ENCODE results near the gene SFSWAP.

DNA sequence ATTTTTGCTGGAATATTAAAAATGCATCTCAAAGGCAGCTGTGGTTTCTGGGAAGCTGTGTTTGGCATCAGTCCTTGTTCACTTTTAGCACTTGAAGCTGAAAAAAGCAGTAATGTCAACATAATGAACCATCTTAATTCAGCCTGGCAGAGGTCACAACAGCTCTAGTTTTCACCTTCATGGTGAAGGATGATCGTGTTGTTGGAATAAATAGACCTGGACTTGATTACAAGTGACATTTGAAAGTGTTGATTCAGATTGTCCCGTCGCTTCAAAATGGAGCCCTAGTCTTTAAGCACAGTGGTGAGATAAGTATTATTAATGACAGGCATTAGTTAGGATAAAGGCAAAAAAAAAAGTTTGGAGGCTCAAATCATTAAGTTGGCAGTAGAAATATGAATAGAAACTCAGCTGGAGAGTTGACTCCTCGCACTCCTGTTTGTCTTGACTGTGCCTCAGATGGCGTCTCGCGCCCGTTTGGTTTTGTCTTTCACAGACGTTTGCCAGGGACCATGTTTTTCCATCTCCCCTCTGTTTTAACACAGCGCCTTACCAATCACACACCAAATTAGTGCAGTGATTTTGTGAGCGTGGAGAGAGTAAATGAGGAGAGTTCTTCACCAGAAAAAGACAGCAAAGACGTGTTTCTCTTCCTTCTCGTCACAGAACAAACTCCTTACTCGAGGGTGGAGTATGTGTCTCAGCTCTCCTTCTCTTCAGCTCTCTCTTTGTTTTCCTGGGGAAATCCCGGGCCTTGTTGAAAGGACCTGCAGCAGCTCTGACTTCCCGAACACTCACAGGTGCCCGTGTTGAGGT is 63.9 kb downstream of the SFSWAP start:
- TF ChIP-seq, protein P1, sequence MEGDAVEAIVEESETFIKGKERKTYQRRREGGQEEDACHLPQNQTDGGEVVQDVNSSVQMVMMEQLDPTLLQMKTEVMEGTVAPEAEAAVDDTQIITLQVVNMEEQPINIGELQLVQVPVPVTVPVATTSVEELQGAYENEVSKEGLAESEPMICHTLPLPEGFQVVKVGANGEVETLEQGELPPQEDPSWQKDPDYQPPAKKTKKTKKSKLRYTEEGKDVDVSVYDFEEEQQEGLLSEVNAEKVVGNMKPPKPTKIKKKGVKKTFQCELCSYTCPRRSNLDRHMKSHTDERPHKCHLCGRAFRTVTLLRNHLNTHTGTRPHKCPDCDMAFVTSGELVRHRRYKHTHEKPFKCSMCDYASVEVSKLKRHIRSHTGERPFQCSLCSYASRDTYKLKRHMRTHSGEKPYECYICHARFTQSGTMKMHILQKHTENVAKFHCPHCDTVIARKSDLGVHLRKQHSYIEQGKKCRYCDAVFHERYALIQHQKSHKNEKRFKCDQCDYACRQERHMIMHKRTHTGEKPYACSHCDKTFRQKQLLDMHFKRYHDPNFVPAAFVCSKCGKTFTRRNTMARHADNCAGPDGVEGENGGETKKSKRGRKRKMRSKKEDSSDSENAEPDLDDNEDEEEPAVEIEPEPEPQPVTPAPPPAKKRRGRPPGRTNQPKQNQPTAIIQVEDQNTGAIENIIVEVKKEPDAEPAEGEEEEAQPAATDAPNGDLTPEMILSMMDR (IDR thresholded peaks at IDR 0.05), result no peak
- TF ChIP-seq POLR2A (IDR thresholded peaks at IDR 0.05) (no peak), POLR2AphosphoS5 (IDR thresholded peaks at IDR 0.05) (no peak), EP300 (IDR thresholded peaks at IDR 0.05) (no peak)

All from stomach (tissue), 4 donors.